ENCODE results near the gene PARK7.

Gene PARK7

DNA sequence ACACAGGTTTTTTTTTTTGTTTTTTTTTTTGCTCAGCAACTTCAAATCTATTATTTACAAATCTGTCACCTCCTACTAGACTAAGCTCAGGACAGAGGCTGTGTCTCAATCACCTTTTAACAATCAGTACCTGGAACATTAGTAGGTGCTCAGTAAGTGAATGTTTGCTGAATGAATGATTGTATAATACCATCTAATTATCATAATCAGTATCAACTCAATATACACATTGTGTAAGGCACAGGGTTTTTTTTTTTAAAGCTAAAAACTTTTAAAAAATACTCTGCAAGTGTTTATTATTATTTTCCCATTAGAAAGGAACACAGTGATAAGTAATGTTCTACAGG lies 55.4 kb downstream of the PARK7 start:
- TF ChIP-seq SIN3A (IDR thresholded peaks at IDR 0.05; ENCODE audit: borderline replicate concordance, insufficient read depth, low read length), result no peak
- no peak for TF ChIP-seq TAF1 (IDR thresholded peaks at IDR 0.05; ENCODE audit: borderline replicate concordance, insufficient read depth, low read length)
- no peak for TF ChIP-seq REST (IDR thresholded peaks at IDR 0.05; ENCODE audit: insufficient read depth in 1 of 2, low read depth in 2 of 2, low read length in 2 of 2)
- no peak for TF ChIP-seq POLR2AphosphoS5 (IDR thresholded peaks at IDR 0.05; ENCODE audit: low read depth, low read length)
- TF ChIP-seq FOXP2 (optimal IDR thresholded peaks at IDR 0.05; ENCODE audit: borderline replicate concordance, extremely low read depth, extremely low read length, insufficient read depth), result no peak

- TF ChIP-seq POLR2AphosphoS5 (IDR thresholded peaks at IDR 0.05; ENCODE audit: low read depth, low read length) (peak; percentile 61; the same call in 1 of the 2 replicates), TAF1 (IDR thresholded peaks at IDR 0.05; ENCODE audit: borderline replicate concordance, insufficient read depth, low read length) (0 out of 2 replicates have a peak, but pooled peaks have one; percentile 46), SIN3A (IDR thresholded peaks at IDR 0.05; ENCODE audit: borderline replicate concordance, insufficient read depth, low read length) (peak; percentile 60; the same call in 1 of the 2 replicates), REST (IDR thresholded peaks at IDR 0.05; ENCODE audit: insufficient read depth in 1 of 2, low read depth in 2 of 2, low read length in 2 of 2) (no peak)
Observed at GRCh38 chr1:8017495-8018197, 56.1 kb downstream of the PARK7 start.

DNA sequence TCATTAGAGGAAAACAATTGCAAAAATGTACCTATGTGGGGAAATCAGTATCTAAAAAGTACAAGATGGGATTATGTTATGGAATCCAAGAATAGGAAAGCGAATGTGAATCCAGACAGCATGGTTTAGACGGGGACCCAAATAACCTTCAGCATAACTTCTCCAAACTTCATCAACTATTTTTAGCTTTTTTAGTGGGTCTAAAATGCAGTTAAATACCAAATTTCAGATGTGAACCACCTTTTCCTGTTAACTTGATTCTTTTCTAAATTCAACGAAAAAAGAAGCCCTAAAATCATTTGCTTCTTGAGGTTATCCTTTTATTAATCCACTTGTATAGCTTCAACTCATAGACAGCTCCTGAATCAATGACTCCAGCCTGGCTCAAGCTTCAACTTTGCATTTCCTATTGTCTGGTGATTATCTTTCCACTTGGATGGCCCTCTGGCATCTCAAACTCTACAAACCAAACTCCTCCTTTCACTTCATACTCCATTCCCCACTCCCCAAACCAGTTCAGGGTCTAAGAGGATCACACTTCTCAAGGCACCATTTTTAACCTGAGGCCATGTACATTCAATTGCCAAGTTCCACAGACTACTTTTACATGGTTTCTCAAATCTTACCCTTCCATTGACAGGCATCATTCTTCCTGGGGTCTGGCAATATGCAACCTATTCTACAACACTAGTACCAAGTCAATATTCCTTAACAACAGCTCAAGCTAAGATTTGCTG lies 57.1 kb downstream of the PARK7 start:
- no peak; the same call in 1 of the 2 replicates for TF ChIP-seq SIN3A (IDR thresholded peaks at IDR 0.05; ENCODE audit: borderline replicate concordance, insufficient read depth, low read length)
- TF ChIP-seq POLR2AphosphoS5 (IDR thresholded peaks at IDR 0.05; ENCODE audit: low read depth, low read length), result peak; percentile 42

GRCh38 chr1:8019229-8019620 lies 57.7 kb downstream of the PARK7 start:
- TF ChIP-seq REST (IDR thresholded peaks at IDR 0.05; ENCODE audit: insufficient read depth in 1 of 2, low read depth in 2 of 2, low read length in 2 of 2), result no peak

GRCh38 chr1:8020032-8020431 lies 58.5 kb downstream of the PARK7 start:
- TF ChIP-seq SIN3A (IDR thresholded peaks at IDR 0.05; ENCODE audit: borderline replicate concordance, insufficient read depth, low read length), result no peak
- no peak for TF ChIP-seq REST (IDR thresholded peaks at IDR 0.05; ENCODE audit: insufficient read depth in 1 of 2, low read depth in 2 of 2, low read length in 2 of 2)
- TF ChIP-seq POLR2AphosphoS5 (IDR thresholded peaks at IDR 0.05; ENCODE audit: low read depth, low read length), result peak; percentile 20; the same call in 1 of the 2 replicates

Data from PFSK-1 (cell line).